WERI-Rb-1 (cell line): ENCODE data around the gene GADL1.

Experiments
- DNase-seq: peaks from one replicate; pipeline ENCODE4 v3.0.0-alpha.2; 2020
- H3K27ac ChIP-seq: fragments of 250-450 bp; sonication (Bioruptor Pico); 2 replicates; pipeline ENCODE4 v1.5.1; 2020; ENCODE audit warnings: mild to moderate bottlenecking, moderate library complexity
- H3K27me3 ChIP-seq: fragments of 250-450 bp; sonication (Bioruptor Pico); 2 replicates; pipeline ENCODE4 v1.5.1; 2021; ENCODE audit warnings: mild to moderate bottlenecking, low read depth, moderate library complexity; ENCODE audit not compliant: insufficient read depth, severe bottlenecking
- H3K36me3 ChIP-seq: fragments of 250-450 bp; sonication (Bioruptor Pico); 2 replicates; pipeline ENCODE4 v1.5.1; 2020; ENCODE audit warnings: mild to moderate bottlenecking, moderate library complexity
- H3K4me3 ChIP-seq: 2 replicates; pipeline ENCODE4 v1.5.1; 2011; ENCODE audit warnings: low read depth, mild to moderate bottlenecking, control low read depth, low read length
- H3K9me3 ChIP-seq: fragments of 250-450 bp; sonication (Bioruptor Pico); 2 replicates; pipeline ENCODE4 v1.5.1; 2021; ENCODE audit warnings: mild to moderate bottlenecking, moderate library complexity; ENCODE audit not compliant: severe bottlenecking
- CTCF ChIP-seq: IDR thresholded peaks from 2 replicates; pipeline ENCODE4 v1.5.1; 2011; ENCODE audit warnings: low read depth, mild to moderate bottlenecking, control low read depth, inconsistent platforms, low read length

The GADL1 gene

GRCh38 chr3:30728143-30728542 is 166.3 kb downstream of the GADL1 start:
- Histone ChIP-seq H3K27ac (no peak overlapping the region), H3K4me3 (no peak overlapping the region), H3K27me3 (no peaks in the 10 kb centered on the region), H3K9me3 (no peaks in the 10 kb centered on the region), H3K36me3 (no peaks in the 10 kb centered on the region)
- DNase-seq = no peak
- no peak for TF ChIP-seq CTCF

DNA sequence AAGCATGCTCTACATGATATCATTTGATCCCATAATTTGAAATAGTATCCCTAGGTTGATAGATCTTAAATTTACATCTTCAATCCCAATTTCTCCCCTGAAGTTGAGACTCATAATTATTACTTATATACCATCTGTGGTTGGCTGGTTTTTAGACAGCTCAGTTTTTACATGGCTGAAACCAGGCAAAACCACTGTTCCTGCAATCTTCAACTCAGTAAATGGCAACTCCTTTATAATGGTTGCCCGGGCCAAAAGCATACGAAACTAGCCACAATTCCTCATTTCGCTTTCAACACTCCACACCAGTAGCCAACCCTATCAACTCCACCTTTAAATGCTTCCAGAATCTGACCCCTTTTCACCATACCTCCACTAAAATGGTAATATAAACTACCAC is 169.6 kb downstream of the GADL1 start:
- Histone ChIP-seq H3K9me3 (no peaks in the 10 kb centered on the region), H3K27me3 (no peaks in the 10 kb centered on the region), H3K4me3 (no peak overlapping the region), H3K36me3 (no peaks in the 10 kb centered on the region), H3K27ac (no peak overlapping the region)
- TF ChIP-seq CTCF = no peak
- DNase-seq = no peak

DNA sequence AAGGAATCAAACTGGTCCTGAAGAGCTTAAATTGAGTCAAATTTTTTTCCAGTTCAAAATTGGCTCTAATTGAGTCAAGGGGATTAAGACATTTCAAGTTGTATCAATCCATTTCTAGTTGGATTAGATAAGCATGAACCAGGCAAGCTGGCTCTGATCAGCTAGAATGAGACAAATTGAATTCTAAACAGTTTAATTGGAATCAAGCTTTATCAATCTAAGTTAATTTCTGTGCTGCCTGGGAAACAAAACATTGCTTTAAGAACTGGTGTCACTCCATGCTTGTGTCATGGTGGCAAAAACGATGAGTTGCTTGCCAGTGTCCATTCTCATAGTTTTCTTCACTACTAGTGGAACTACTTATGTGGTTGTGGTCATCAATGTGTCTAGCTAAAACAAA is 171.2 kb downstream of the GADL1 start:
- Histone ChIP-seq H3K27ac (no peak overlapping the region), H3K9me3 (no peaks in the 10 kb centered on the region), H3K4me3 (no peak overlapping the region), H3K36me3 (no peaks in the 10 kb centered on the region), H3K27me3 (no peaks in the 10 kb centered on the region)
- no peak for TF ChIP-seq CTCF
- no peak for DNase-seq

DNA sequence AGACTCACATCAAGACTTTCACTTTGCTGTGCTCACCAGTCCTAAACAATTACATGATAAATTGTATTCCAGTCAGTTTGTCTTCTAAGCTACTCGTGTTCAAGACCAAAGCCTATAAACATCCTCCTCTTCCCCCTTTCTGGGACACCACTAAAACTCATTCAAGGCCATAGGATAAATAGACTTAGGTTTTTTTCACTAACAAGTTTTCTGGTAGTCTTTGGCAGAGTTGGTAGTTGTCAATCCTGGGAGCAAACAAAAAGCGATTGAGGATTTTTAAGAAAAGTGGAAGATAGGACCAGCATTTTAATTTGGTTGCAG is 173.2 kb downstream of the GADL1 start:
- no peak for DNase-seq
- H3K27ac ChIP-seq = no peak overlapping the region
- H3K27me3 ChIP-seq = no peaks in the 10 kb centered on the region
- no peak for TF ChIP-seq CTCF
- no peak overlapping the region for H3K4me3 ChIP-seq
- H3K36me3 ChIP-seq = no peaks in the 10 kb centered on the region
- no peaks in the 10 kb centered on the region for H3K9me3 ChIP-seq

DNA sequence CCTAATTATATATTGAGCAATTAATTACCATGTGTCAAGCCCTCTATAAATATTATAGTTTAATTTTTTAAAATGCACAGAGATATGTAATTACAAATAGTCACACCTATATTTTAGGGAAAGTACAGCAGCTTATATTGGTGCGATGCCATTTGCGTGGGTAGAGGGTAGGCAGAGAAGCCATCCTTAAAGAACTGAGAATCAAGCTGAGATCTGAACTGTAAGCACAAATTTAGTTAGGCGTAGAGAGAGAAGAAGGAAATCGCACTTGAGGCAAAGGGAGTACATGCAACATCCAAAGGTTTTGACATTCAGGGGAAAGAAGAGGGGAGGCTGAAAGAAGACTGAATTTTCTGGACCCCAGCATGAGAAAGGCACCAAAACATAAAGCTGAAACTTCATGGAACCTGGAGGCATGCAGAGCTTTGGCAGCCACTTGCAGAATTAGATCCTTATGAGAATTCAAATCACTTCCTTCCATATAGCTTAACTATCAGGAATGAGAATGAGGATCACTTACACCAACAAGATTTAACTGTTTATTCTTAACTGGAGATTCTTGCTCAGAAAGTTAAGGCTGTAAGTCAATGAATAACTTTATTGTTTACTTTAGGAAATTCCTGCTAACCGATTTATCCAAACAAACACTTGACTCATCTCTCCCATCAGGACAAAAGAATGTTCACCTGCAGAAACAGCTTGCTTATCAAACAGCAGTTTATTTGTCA is 173.7 kb downstream of the GADL1 start:
- Histone ChIP-seq H3K36me3 (no peaks in the 10 kb centered on the region), H3K27me3 (no peaks in the 10 kb centered on the region), H3K9me3 (no peaks in the 10 kb centered on the region), H3K27ac (no peak overlapping the region), H3K4me3 (no peak overlapping the region)
- DNase-seq = no peak
- TF ChIP-seq CTCF = no peak

- Histone ChIP-seq H3K36me3 (no peaks in the 10 kb centered on the region), H3K9me3 (no peaks in the 10 kb centered on the region), H3K27ac (no peak overlapping the region), H3K27me3 (no peaks in the 10 kb centered on the region), H3K4me3 (no peak overlapping the region)
- no peak for TF ChIP-seq CTCF
- no peak for DNase-seq
Measured at GRCh38 chr3:30719536-30719935, 174.9 kb downstream of the GADL1 start.
